Fibroblast of lung (primary cell): ENCODE results near the gene DR1.

Source experiments
- CTCF ChIP-seq, 2 donors: IDR thresholded peaks in 1 of 2; conservative IDR thresholded peaks in 1 of 2; 1 replicate in 1 of 2; 2 replicates in 1 of 2; pipeline ENCODE4 v1.5.1; 2011 to 2012; ENCODE audit warnings: low read length in 2 of 2, control low read depth in 1 of 2, inconsistent platforms in 1 of 2, low read depth in 1 of 2, mild to moderate bottlenecking in 1 of 2
- EZH2 ChIP-seq: IDR thresholded peaks from 2 replicates; pipeline ENCODE4 v1.5.1; 2012; ENCODE audit warnings: low read length, control low read depth, mild to moderate bottlenecking; ENCODE audit errors: missing control alignments

DNA sequence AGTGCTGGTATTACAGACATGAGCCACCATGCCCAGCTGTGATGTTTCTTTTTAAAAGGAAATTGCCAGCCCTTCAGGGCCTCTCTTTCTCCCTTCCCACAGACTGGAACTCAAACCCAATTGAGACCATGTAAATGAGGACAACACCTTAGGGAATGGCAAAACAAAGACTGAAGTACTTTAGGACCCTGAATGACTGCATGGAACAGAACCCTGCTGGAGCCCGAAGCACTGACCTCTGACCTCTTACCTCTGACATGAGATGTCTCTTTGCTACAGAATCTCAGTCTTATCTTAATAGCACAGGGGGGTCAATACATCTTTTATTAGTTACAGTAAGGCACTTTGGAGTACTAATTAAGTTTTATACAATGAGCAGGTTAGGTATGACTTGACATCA is 15.5 kb upstream of the DR1 start:
- TF ChIP-seq CTCF (conservative IDR thresholded peaks at IDR 0.05 in 1 of 2, IDR thresholded peaks at IDR 0.05 in 1 of 2; ENCODE audit: low read depth in 1 of 2, low read length in 2 of 2) (no peak), EZH2 (no peak)
